T follicular helper cell (primary cell): ENCODE results near the gene MUC15.

Experiments
- DNase-seq: peaks from one replicate; pipeline ENCODE4 v3.0.0-alpha.2; 2020; ENCODE audit warnings: low read depth

Gene MUC15

GRCh38 chr11:26573896-26574295 lies 1.8 kb upstream of the MUC15 start:
- no peak for DNase-seq

- no peak for DNase-seq
Measured at GRCh38 chr11:26572770-26573402, 823 bp upstream of the MUC15 start.

DNA sequence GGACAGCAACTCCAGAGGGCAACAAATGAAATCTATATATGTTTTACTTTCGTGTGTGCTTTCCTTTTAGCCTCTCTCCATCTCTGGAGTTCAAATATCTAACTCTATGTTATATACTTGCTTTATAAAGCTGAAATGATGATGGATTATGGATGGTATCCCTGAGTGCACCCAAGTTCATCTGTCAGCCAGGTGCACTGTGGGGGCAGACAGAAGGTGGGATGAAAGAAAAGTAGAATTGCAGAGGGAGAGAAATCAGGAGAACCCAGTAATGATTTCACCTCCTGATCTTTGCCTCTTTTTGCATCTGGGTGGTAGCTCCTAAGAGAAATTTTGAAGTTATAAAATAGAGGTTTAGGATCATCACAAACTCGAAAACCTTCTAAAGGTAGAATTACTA lies 2.4 kb downstream of the MUC15 start:
- no peak for DNase-seq

DNA sequence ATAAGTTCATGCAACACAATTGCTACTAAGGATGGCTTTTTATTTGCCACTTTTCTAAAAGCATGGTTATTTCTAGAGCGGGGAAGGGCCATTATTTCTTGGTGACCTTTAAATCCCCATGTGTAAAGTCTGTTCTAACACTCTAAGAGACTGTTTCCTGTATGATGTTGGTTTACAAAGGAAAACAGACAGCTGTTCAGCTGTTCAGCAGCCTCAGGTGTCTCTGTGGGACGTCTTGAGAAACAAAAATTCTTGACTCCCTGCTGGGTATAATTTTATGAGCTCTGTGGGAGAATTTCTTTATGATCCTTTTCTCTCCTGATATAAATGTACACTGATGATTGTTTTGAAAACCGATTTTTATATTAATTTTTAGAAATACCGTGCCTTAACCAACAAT lies 13.9 kb downstream of the MUC15 start:
- DNase-seq: no peak

DNA sequence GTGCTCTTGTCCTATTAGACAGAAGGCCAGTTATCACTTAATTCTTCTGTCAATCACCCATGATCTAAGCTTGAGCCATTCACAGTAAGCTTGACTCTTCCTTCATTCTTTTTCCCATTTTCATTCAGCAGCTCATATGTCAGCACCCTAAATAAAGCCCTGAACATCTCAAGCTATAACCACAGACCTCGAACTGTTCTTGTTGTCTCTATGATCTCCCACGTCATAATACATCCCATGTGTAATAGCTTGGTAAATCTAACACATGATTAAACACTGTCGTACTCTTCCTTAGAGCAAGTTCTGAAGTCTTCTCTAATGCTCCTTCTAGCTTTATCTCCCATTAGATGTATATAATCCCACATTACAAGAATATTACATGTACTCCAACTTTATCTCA lies 14.4 kb downstream of the MUC15 start:
- no peak for DNase-seq

DNA sequence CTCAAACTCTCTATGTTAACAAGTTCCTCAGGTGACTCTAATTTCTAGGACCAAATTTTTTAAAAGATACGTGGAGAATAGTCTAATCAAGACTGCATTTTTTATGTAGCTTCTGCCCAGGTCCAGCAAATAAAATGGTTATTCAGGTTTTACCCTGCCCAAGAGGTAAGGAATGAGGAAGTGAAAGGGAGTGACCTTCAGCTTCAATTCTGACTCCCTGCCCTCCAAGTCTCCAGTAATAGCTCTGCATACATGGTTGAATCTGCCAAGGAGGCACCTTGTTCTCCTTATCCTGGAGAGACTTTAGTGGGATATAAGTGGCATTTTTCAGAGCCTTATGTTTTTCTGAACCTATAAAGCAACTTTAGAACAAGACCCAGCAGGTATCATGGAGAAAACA lies 15.5 kb downstream of the MUC15 start:
- DNase-seq: no peak

DNA sequence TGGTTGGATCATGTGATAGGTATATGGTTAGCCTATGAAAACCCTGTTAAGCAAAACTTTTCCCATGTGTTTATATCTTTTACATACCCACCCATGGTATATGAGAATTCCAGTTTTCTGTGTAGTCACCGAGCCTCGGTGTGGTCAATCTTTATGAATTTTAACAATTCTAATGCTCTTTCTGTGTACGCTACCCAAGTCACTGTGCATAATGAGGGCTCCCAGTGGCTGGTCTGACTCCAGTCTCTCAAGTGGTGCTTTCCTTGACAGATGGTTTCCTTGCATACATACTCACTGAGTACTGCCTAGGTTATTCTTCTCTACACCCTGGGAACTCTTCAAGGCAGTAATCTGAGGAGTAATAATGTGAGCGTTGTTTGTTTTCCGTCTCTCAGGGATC lies 17.6 kb downstream of the MUC15 start:
- DNase-seq: no peak

GRCh38 chr11:26553182-26553581 lies 18.9 kb downstream of the MUC15 start:
- no peak for DNase-seq

GRCh38 chr11:26551186-26551801 lies 20.8 kb downstream of the MUC15 start:
- no peak for DNase-seq

GRCh38 chr11:26550022-26550421 lies 22.0 kb downstream of the MUC15 start:
- no peak for DNase-seq

- DNase-seq: no peak
Measured at GRCh38 chr11:26549176-26549575, 22.9 kb downstream of the MUC15 start.

DNA sequence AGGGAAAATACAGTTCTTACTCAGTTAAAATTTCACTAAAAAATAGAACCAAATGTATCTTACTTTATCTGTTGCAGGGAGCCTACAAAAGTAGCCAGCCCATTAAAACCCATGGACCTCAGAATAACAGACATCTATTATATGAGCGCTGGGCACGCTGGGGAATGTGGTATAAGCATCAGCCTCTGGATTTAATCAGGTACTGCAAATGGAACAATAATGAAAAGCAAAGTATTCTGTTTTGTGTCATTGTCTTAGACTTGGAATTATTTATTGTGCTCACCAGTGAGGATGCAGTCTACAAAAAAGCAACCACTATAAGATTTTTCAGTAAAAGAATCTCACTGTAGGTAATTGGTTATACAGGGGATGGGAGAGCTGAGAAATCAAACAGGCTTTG lies 30.2 kb downstream of the MUC15 start:
- no peak for DNase-seq

DNA sequence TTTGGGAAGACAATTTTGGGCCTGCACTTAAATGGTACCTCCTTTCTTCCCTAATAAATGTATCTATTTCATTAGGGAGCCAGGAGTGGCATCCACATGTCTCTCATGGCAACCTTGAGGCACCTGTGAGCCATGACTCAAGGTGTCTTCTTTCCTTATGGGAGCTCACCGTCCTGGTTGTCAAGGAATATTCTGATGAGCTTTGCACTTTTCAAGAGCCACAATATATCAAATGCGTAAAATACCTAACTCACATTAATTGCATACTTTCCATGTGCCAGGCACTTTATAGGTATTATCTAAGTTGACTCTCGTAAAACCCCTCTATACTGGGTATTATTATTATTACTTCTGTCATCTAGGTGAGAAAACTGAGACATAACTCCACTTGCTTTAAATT lies 32.5 kb downstream of the MUC15 start:
- DNase-seq: no peak

GRCh38 chr11:26537341-26537740 lies 34.7 kb downstream of the MUC15 start:
- no peak for DNase-seq

DNA sequence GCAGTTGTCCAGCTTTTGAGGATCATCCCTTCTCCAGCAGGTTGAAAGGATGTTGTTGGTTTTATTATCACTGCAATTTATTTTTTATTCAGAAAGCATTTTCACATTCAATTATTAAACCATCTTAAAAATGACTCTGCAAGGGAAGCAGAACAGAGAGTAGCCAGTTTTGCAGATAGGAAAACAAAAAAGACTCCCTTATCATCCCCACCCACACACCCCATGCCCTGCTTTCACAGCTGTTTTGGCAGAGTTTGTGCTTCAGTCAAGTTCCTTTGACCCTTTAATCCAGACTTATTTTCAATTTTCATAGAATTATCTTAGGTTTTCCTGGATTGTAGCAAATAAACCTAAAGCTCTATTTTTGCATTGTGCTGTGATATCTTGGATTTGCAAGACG lies 44.4 kb downstream of the MUC15 start:
- DNase-seq: no peak

DNA sequence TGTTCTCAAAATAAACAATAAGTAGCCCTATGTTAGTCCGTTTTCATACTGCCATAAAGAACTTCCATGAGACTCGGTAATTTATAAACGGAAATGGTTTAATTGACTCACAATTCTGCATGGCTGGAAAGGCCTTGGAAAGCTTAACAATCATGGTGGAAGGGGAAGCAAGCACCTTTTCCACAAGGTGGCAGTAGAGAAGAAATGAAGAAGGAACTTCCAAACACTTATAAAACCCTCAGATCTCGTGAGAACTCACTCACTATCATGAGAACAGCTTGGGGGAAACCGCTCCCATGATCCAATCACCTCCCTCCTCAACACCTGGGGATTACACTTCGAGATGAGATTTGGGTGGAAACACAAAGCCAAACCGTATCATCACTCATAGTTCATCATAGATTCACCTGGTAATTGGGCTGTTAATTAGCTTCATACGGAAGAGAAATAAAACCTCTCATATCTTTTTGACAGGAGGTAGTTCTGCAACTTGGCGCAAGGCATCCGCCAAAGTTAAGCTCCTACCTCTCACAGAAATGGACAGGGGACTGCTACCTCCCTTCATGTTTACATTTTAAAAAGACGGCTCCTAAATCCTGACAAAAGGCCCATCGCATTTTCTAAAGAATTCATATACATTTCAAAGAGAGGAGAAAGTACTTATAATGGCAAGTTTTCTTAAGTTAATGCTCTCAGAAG lies 49.0 kb downstream of the MUC15 start:
- no peak for DNase-seq

DNA sequence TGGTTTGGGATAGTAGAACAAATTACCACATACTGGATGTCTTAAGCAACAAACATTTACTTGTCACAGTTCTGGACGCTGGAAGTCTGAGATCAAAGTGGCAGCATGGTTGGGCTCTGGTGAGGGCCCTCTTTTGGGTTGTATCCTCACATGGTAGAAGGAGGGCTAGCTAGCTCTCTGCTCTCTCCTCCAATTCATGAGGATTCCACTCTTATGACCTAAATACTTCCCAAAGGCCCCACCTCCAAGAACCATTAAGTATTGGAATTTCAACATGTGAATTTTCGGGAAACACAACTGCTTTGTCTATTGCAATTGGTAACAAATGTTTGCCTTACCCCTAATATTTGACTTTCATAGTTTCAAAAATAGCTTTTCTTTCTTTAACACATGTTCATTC lies 52.6 kb downstream of the MUC15 start:
- no peak for DNase-seq

DNA sequence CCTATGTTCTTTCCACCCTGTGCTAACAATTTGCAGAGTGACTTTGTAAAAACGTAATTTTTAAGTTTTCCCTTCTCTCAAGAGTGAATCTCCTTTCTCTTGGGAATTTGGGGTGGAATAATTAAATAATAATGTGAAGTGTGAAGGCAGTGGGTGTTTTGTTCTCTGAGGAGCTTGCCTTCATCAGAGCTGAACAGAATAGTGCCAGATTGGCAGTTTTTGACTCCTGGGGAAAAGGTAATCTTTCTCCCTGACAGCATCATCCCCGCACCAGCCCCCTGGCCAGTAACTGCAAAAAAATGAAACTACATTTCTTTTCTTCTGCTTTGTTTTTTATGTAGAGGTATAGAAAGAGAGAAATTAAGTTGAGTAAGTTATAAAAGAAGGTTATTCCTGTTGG lies 59.9 kb downstream of the MUC15 start:
- DNase-seq: no peak

DNA sequence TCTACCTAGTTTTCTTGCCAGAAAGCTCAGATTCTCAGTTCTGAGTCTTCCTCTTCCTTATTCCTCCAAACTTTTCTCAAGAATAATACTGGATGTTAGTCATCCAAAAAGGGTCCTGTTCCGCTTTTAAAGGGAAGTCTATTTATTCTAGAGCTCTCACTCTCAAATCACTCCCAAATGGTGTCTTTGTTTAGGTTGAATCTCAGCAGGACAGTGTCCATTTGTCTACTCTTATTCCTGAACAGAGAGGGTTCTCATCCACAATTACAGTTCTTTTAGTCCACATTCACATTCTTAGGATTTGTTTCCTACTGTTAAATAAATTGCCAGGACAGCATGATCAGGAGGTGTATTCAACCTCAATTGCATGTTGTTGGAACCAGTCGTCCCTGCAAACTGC lies 61.3 kb downstream of the MUC15 start:
- DNase-seq: no peak

- DNase-seq: no peak
Measured at GRCh38 chr11:26510164-26510563, 61.9 kb downstream of the MUC15 start.
